Right cardiac atrium (tissue), 5 donors: Measurements from ENCODE around the gene MYOF. TPM values are rescaled to one million over a fixed set of nuclear protein-coding genes. Genes with fewer than 3 reads are reported as not detected.
"Not testable (repeated sequence)": the region's sequence is repeated elsewhere in the genome, so short reads cannot be mapped to it uniquely, and the experiment has no call there.

Experiments
- ATAC-seq, 2 donors: fragments of 200-7000 bp; cut with Tn5 transposase; one replicate each; pipeline versions ENCODE4 v1.8.0 to v1.9.1; 2020; ENCODE audit warnings: moderate library complexity in 2 of 2, mild to moderate bottlenecking in 1 of 2
- DNase-seq, 3 donors: peaks; one replicate each; pipeline ENCODE4 v3.0.0-alpha.2; 2020
- H3K27ac ChIP-seq: one replicate; pipeline ENCODE4 v1.5.1; 2013; ENCODE audit warnings: mild to moderate bottlenecking, low read length, control low read depth, moderate library complexity
- H3K27me3 ChIP-seq: one replicate; pipeline ENCODE4 v1.6.1; 2013; ENCODE audit not compliant: control insufficient read depth, insufficient read depth
- H3K4me1 ChIP-seq: one replicate; pipeline ENCODE4 v1.6.1; 2013; ENCODE audit warnings: low read length; ENCODE audit not compliant: control insufficient read depth, insufficient read depth
- H3K4me3 ChIP-seq: one replicate; pipeline ENCODE4 v1.5.1; 2013; ENCODE audit warnings: low read length, control low read depth
- H3K9me3 ChIP-seq: one replicate; pipeline ENCODE4 v1.6.1; 2013; ENCODE audit warnings: low read length; ENCODE audit not compliant: control insufficient read depth
- WGBS: extraction: QIAGEN DNeasy Blood & Tissue Kit; methylation state at CpG from one replicate; pipeline ENCODE4 v1.1.7; 2013; 5-methylcytosine and 5-hydroxymethylcytosine counted together
- intact Hi-C, 4 donors: fragments of 100-400 bp; cut with DNase I; formaldehyde crosslinking; loops; one replicate each; pipeline versions ENCODE4 v1.11.0 to v1.14.0; 2022 to 2023
- polyA plus RNA-seq: library from polyadenylated mRNA; stranded (reverse); fragments of 200-250 nt; gene quantifications from one replicate; pipeline ENCODE4 v1.2.3, GENCODE V29; 2013
- total RNA-seq, 4 donors: library from RNA; stranded (reverse); fragmentation: NEBNext Ultra II Directional; extraction: Animal tissue kit (Norgen Biotek cat#: 25700); gene quantifications; one replicate each; pipeline ENCODE4 v1.2.1, GENCODE V29; 2021
- donor health status: healthy with polysubstance abuse.
- donor health status: DM: no; HTN: yes; CAD: no.
- donor health status: DM: no; HTN: no; CAD: no.
- donor health status: DM: no; HTN: yes; CAD: no; lungs with severe emphysema.
- donor health status: DM: yes; HTN: yes; CAD: no.

Gene MYOF
- total and polyA plus RNA-seq, 5 donors, result 5.5 to 25.0 (median 15.6) TPM

- ATAC-seq (no peak), DNase-seq (no peak)
- intact Hi-C loops, result no loop called here
- Histone ChIP-seq H3K4me3 (no peak overlapping the region), H3K27ac (no peak overlapping the region), H3K27me3 (no peaks in the 10 kb centered on the region), H3K9me3 (no peaks in the 10 kb centered on the region), H3K4me1 (no peaks in the 10 kb centered on the region)
- 79% methylated on average over 7 of the region's 7 CpGs for WGBS
Measured at GRCh38 chr10:93456480-93456879, 25.7 kb downstream of the MYOF start.

GRCh38 chr10:93454736-93455135, 27.4 kb downstream of the MYOF start:
- H3K4me3 ChIP-seq, result no peak overlapping the region
- H3K9me3 ChIP-seq, result no peaks in the 10 kb centered on the region
- no peak overlapping the region for H3K27ac ChIP-seq
- H3K27me3 ChIP-seq, result no peaks in the 10 kb centered on the region
- intact Hi-C loops, result no loop called here
- H3K4me1 ChIP-seq, result no peaks in the 10 kb centered on the region
- ATAC-seq (no peak), DNase-seq (no peak)
- 98% methylated on average over 7 of the region's 7 CpGs for WGBS

- no peaks in the 10 kb centered on the region for H3K9me3 ChIP-seq
- H3K4me1 ChIP-seq, result no peaks in the 10 kb centered on the region
- H3K27ac ChIP-seq, result no peak overlapping the region
- ATAC-seq (no peak), DNase-seq (no peak)
- intact Hi-C loops, result no loop called here
- H3K27me3 ChIP-seq, result no peaks in the 10 kb centered on the region
- WGBS, result 90% methylated on average over 2 of the region's 2 CpGs
- H3K4me3 ChIP-seq, result no peak overlapping the region
Measured at GRCh38 chr10:93454146-93454545, 28.0 kb downstream of the MYOF start.

GRCh38 chr10:93452143-93452542, 30.0 kb downstream of the MYOF start:
- no peaks in the 10 kb centered on the region for H3K27me3 ChIP-seq
- H3K9me3 ChIP-seq, result no peaks in the 10 kb centered on the region
- ATAC-seq (no peak), DNase-seq (no peak)
- no peaks in the 10 kb centered on the region for H3K4me1 ChIP-seq
- intact Hi-C loops, result no loop called here
- WGBS, result 49% methylated on average over 2 of the region's 2 CpGs
- no peak overlapping the region for H3K4me3 ChIP-seq
- no peak overlapping the region for H3K27ac ChIP-seq

GRCh38 chr10:93451244-93451947, 30.7 kb downstream of the MYOF start:
- ATAC-seq, result no peak
- no peak for DNase-seq
- H3K27ac ChIP-seq, result no peak overlapping the region
- 68% methylated on average over 7 of the region's 7 CpGs for WGBS
- no peak overlapping the region for H3K4me3 ChIP-seq
- intact Hi-C loops, result no loop called here
- H3K27me3 ChIP-seq, result no peaks in the 10 kb centered on the region
- H3K4me1 ChIP-seq, result no peaks in the 10 kb centered on the region
- H3K9me3 ChIP-seq, result no peaks in the 10 kb centered on the region

- WGBS, result 54% methylated on average over 3 of the region's 3 CpGs
- ATAC-seq, result no peak
- no peak overlapping the region for H3K4me3 ChIP-seq
- intact Hi-C loops, result no loop called here
- DNase-seq, result no peak
- H3K27me3 ChIP-seq, result no peaks in the 10 kb centered on the region
- H3K9me3 ChIP-seq, result no peaks in the 10 kb centered on the region
- H3K4me1 ChIP-seq, result no peaks in the 10 kb centered on the region
- no peak overlapping the region for H3K27ac ChIP-seq
Measured at GRCh38 chr10:93447970-93448369, 34.2 kb downstream of the MYOF start.

GRCh38 chr10:93447019-93447418, 35.1 kb downstream of the MYOF start:
- no peaks in the 10 kb centered on the region for H3K9me3 ChIP-seq
- H3K4me1 ChIP-seq, result no peaks in the 10 kb centered on the region
- H3K27ac ChIP-seq, result no peak overlapping the region
- no peak overlapping the region for H3K4me3 ChIP-seq
- 72% methylated on average over 6 of the region's 6 CpGs for WGBS
- intact Hi-C loops, result no loop called here
- no peak for ATAC-seq
- no peaks in the 10 kb centered on the region for H3K27me3 ChIP-seq
- no peak for DNase-seq

GRCh38 chr10:93445978-93446720, 36.0 kb downstream of the MYOF start:
- ATAC-seq, result peak in 1 of 2 donors; percentile 28
- WGBS, result 74% methylated on average over 7 of the region's 7 CpGs
- no peaks in the 10 kb centered on the region for H3K4me1 ChIP-seq

GRCh38 chr10:93445097-93445960, 36.8 kb downstream of the MYOF start:
- ATAC-seq (peak; percentile 97), DNase-seq (peak; percentile 94 to 96 (median 94))
- Histone ChIP-seq H3K27ac (peak overlapping the region; percentile 43), H3K4me1 (no peaks in the 10 kb centered on the region), H3K9me3 (no peaks in the 10 kb centered on the region), H3K27me3 (no peaks in the 10 kb centered on the region), H3K4me3 (no peak overlapping the region)
- intact Hi-C loops, result no loop called here
- 25% methylated on average over 8 of the region's 8 CpGs for WGBS

More at GRCh38 chr10:93445978-93446720, 36.0 kb downstream of the MYOF start:
- H3K9me3 ChIP-seq, result no peaks in the 10 kb centered on the region
- intact Hi-C loops, result no loop called here
- no peak overlapping the region for H3K4me3 ChIP-seq
- H3K27ac ChIP-seq, result peak overlapping the region; percentile 65
- H3K27me3 ChIP-seq, result no peaks in the 10 kb centered on the region
- DNase-seq, result no peak

- intact Hi-C loops, result no loop called here
Measured at GRCh38 chr10:93443481-93443880, 38.7 kb downstream of the MYOF start.

GRCh38 chr10:93442721-93443120, 39.4 kb downstream of the MYOF start:
- H3K4me3 ChIP-seq, ATAC-seq, intact Hi-C loops, DNase-seq, H3K27ac ChIP-seq, H3K9me3 ChIP-seq, H3K27me3 ChIP-seq: not testable (repeated sequence)
- H3K4me1 ChIP-seq, result peaks cover 11% of the 10 kb centered on the region
- WGBS, result 87% methylated on average over 10 of the region's 10 CpGs

More at GRCh38 chr10:93443481-93443880, 38.7 kb downstream of the MYOF start:
- no peak overlapping the region for H3K4me3 ChIP-seq
- no peak for DNase-seq
- peaks cover 5% of the 10 kb centered on the region for H3K4me1 ChIP-seq
- WGBS, result 83% methylated on average over 1 of the region's 1 CpG
- H3K27ac ChIP-seq, result no peak overlapping the region
- H3K9me3 ChIP-seq, result no peaks in the 10 kb centered on the region
- no peaks in the 10 kb centered on the region for H3K27me3 ChIP-seq
- no peak for ATAC-seq
